Prostate gland (tissue), 2 donors: Measurements from ENCODE around the gene PSD4.

Source experiments
- CTCF ChIP-seq, 4 experiments: fragments of 200-600 bp in 2 of 4; fragments of 450-650 bp in 2 of 4; sonication (generic) in 2 of 4; IDR thresholded peaks; 1 replicate in 3 of 4; 2 replicates in 1 of 4; pipeline ENCODE4 v1.5.1; 2016 to 2019; ENCODE audit warnings: antibody characterized with exemption in 4 of 4, mild to moderate bottlenecking in 2 of 4, moderate library complexity in 2 of 4
- POLR2AphosphoS5 ChIP-seq: sonication (generic); formaldehyde crosslinking; IDR thresholded peaks from one replicate; pipeline ENCODE4 v1.6.1; 2017; ENCODE audit warnings: antibody characterized with exemption

GRCh38 chr2:113253453-113253852, 79.7 kb downstream of the PSD4 start:
- TF ChIP-seq POLR2AphosphoS5 (no peak), CTCF (IDR thresholded peaks at IDR 0.05) (no peak)
